IPS-15b (cell line): ENCODE measurements around the gene TRAPPC5.

Source experiments
- H3K27me3 ChIP-seq: one replicate; pipeline ENCODE4 v1.6.1; 2013; ENCODE audit warnings: low read length; ENCODE audit not compliant: control insufficient read depth, insufficient read depth
- H3K36me3 ChIP-seq: one replicate; pipeline ENCODE4 v1.6.1; 2013; ENCODE audit warnings: low read length; ENCODE audit not compliant: control insufficient read depth, insufficient read depth
- H3K4me1 ChIP-seq: one replicate; pipeline ENCODE4 v1.6.1; 2013; ENCODE audit warnings: mild to moderate bottlenecking, low read length; ENCODE audit not compliant: control insufficient read depth, insufficient read depth
- H3K4me3 ChIP-seq: one replicate; pipeline ENCODE4 v1.5.1; 2013; ENCODE audit warnings: low read depth, low read length
- H3K9ac ChIP-seq: one replicate; pipeline ENCODE4 v1.6.1; 2013; ENCODE audit warnings: low read depth, mild to moderate bottlenecking, low read length
- H3K9me3 ChIP-seq: one replicate; pipeline ENCODE4 v1.6.1; 2013; ENCODE audit warnings: mild to moderate bottlenecking, low read length; ENCODE audit not compliant: control insufficient read depth, insufficient read depth

TRAPPC5 gene

DNA sequence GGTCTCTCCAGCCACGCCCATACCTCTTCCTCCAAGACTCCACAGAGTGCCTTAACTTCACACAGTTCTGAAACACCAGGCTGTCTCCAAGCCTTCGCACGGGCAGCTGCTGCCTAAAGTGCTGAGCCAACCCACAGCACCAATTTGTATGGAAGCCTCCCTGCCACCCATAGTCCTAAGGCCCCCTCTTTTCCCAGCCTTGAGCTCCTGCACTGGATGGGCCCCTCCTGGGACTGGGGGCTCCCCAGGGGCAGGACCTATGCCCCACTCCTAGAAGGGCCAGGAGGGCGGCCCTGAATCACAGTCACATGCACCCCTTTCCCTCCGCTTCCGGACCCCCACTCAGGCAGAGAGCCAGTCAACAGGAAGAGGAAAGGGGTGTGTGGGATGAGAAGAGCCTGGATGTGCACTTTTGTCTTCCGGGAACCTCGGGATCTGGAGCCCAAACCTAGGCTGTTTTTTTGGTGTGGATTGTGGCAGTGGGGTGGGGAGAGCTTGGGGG lies 26.4 kb downstream of the TRAPPC5 start:
- Histone ChIP-seq H3K9me3 (no peaks in the 10 kb centered on the region), H3K27me3 (no peaks in the 10 kb centered on the region), H3K4me3 (no peak overlapping the region), H3K4me1 (no peaks in the 10 kb centered on the region), H3K36me3 (no peaks in the 10 kb centered on the region), H3K9ac (no peak overlapping the region)

DNA sequence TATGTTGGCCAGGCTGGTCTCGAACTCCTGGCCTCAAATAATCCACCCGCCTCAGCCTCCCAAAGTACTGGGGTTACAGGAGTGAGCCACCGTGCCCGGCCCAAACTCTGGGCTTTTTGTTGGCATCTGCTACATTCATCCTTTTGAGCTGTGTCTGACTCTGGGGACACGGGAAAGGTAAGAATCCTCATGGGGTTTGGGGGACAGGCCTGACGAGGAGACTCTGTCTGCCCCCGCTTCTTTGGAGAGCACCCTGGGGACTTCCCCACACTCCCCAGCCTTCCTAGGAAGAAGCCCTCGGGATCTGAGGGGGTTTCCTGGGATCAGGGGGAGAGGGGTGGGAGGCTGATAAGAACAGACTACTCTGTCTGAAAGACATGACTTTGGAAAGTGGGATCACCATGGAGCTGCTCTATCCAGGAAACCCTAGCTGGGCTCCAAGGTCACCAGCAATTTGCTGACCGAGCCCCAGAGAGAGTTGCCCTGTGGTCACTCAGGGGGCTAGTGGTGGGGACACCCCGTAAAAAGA lies 29.4 kb downstream of the TRAPPC5 start:
- H3K4me1 ChIP-seq: no peaks in the 10 kb centered on the region
- H3K9ac ChIP-seq: no peak overlapping the region
- no peaks in the 10 kb centered on the region for H3K27me3 ChIP-seq
- no peaks in the 10 kb centered on the region for H3K36me3 ChIP-seq
- no peak overlapping the region for H3K4me3 ChIP-seq
- no peaks in the 10 kb centered on the region for H3K9me3 ChIP-seq

DNA sequence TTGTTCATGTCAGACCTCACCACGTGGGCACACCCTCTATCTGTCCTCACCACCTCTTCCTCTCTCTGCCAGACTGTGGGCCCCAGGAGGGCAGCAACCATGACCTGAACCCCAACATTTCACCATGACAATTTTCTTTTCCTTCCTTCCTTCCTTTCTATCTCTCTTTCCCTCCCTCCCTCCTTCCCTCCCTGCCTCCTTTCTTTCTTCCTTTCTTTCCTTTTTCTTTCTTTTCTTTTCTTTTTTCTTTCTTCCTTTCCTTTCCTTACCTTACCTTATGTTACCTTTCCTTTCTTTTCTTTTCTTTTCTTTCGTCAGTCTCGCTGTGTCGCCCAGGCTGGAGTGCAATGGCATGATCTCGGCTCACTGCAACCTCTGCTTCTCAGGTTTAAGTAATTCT lies 30.0 kb downstream of the TRAPPC5 start:
- Histone ChIP-seq H3K9ac (no peak overlapping the region), H3K9me3 (no peaks in the 10 kb centered on the region), H3K4me3 (no peak overlapping the region), H3K27me3 (no peaks in the 10 kb centered on the region), H3K36me3 (no peaks in the 10 kb centered on the region), H3K4me1 (no peaks in the 10 kb centered on the region)

DNA sequence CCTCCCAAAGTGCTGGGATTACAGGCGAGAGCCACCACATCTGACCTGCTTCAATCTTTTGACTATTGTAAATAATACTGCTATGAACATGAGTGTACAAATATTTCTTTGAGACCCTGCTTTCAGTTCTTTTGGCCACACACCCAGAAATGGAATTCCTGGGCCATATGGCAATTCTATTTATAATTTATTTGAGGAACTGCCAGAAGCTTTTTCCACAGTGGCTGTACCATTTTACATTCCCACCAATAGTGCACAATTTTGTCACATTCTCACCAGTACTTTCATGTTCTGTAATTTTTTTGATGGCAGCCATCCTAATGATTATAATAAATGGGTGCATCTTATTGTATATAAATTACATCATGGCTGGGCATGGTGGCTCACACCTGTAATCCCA lies 35.0 kb downstream of the TRAPPC5 start:
- no peaks in the 10 kb centered on the region for H3K36me3 ChIP-seq
- H3K9me3 ChIP-seq: no peaks in the 10 kb centered on the region
- no peak overlapping the region for H3K4me3 ChIP-seq
- H3K9ac ChIP-seq: no peak overlapping the region
- H3K4me1 ChIP-seq: no peaks in the 10 kb centered on the region
- H3K27me3 ChIP-seq: no peaks in the 10 kb centered on the region

DNA sequence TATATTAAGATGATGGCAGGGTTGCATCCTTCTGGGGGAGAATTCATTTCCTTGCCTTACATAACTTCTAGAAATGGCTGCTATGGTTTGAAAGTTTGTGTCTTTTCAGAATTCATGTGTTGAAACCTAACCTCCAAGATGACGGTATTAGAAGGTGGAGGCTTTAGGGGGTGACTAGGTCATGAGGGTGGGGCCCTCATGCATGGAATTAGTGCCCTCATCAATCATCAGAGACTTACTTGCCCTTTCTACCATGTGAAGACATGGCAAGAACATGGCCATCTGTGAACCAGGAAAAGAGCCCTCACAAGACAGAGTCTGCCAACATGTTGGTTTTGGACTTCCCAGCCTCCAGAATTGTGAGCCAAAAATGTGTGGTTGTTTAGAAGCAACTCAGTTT lies 36.1 kb downstream of the TRAPPC5 start:
- Histone ChIP-seq H3K4me3 (no peak overlapping the region), H3K9ac (no peak overlapping the region), H3K9me3 (no peaks in the 10 kb centered on the region), H3K36me3 (no peaks in the 10 kb centered on the region), H3K4me1 (no peaks in the 10 kb centered on the region), H3K27me3 (no peaks in the 10 kb centered on the region)

DNA sequence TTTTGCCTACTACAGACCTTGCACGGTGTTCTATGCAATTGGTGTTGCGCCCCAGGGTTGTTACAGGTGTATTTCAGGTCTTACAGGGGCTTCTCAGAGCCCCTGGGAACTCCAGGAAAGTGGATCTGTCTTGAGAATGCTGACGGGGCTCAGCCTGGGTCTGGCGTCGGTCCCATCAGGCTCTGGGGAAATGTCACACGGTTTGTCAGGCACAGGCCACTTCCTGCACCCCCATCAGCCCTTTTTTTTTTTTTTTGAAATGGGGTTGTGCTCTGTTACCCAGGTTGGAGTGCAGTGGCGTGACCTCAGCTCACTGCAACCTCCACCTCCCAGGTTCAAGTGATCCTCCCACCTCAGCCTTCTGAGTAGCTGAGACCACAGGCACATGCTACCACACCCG lies 38.0 kb downstream of the TRAPPC5 start:
- H3K36me3 ChIP-seq: no peaks in the 10 kb centered on the region
- H3K9ac ChIP-seq: no peak overlapping the region
- H3K27me3 ChIP-seq: no peaks in the 10 kb centered on the region
- H3K4me3 ChIP-seq: no peak overlapping the region
- no peaks in the 10 kb centered on the region for H3K9me3 ChIP-seq
- no peaks in the 10 kb centered on the region for H3K4me1 ChIP-seq

DNA sequence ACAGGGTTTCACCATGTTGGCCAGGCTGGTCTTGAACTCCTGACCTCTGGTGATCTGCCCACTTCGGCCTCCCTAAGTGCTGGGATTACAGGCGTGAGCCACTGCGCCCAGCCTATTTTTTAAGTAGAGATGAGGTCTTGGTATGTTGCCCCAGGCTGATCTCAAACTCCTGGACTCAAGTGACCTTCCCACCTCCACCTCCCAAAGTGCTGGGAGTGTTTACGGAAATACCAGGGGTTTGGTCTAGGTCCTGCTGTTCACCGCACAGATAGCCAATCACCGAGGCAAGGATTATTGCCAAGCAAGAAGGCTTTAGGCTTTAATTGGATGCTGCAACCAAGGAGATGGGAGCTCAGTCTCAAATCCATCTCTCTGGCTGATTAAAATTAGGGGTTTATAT lies 39.7 kb downstream of the TRAPPC5 start:
- no peaks in the 10 kb centered on the region for H3K36me3 ChIP-seq
- H3K27me3 ChIP-seq: no peaks in the 10 kb centered on the region
- no peak overlapping the region for H3K4me3 ChIP-seq
- no peaks in the 10 kb centered on the region for H3K9me3 ChIP-seq
- H3K4me1 ChIP-seq: no peaks in the 10 kb centered on the region
- H3K9ac ChIP-seq: no peak overlapping the region

DNA sequence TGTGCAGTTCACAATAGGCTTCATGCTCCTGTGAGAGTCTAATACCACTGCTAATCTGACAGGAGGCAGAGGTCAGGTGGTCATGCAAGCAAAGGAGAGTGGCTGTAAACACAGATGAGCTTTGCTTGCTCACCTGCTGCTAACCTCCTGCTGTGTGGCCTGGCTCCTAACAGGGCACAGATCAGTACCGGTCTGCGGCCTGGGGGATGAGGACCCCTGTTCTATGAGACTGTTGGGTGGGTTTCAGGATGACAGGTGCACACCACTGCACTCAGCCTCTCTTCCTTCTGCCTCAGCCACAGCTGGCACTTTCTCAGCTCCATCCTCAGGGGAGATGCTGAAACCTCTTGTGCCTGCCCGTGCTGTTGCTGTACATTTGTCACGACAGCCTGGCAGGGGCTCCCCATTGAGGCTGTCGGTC lies 41.6 kb downstream of the TRAPPC5 start:
- H3K36me3 ChIP-seq: no peaks in the 10 kb centered on the region
- H3K9me3 ChIP-seq: no peaks in the 10 kb centered on the region
- no peaks in the 10 kb centered on the region for H3K4me1 ChIP-seq
- H3K9ac ChIP-seq: no peak overlapping the region
- H3K4me3 ChIP-seq: no peak overlapping the region
- no peaks in the 10 kb centered on the region for H3K27me3 ChIP-seq

DNA sequence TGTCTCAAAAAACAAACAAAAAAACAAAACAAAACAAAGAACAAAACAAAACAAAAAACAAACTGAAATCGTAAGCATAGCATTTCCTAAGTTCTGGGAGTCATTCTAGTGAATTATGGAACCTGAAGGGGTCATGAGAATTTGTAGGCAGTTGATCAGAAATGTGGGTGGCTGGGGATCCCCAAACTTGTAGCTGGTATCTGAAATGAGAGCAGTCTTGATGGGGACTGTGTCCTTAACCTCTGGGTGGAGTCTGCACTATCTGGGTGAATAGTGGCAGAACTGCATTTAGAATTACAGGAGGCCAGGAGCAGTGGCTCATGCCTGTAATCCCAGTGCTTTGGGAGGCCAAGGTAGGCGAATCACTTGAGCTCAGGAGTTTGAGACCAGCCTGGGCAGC lies 45.2 kb downstream of the TRAPPC5 start:
- H3K36me3 ChIP-seq: no peaks in the 10 kb centered on the region
- peaks cover 4% of the 10 kb centered on the region for H3K4me1 ChIP-seq
- H3K9ac ChIP-seq: no peak overlapping the region
- H3K27me3 ChIP-seq: peaks cover 28% of the 10 kb centered on the region
- no peaks in the 10 kb centered on the region for H3K9me3 ChIP-seq
- no peak overlapping the region for H3K4me3 ChIP-seq

DNA sequence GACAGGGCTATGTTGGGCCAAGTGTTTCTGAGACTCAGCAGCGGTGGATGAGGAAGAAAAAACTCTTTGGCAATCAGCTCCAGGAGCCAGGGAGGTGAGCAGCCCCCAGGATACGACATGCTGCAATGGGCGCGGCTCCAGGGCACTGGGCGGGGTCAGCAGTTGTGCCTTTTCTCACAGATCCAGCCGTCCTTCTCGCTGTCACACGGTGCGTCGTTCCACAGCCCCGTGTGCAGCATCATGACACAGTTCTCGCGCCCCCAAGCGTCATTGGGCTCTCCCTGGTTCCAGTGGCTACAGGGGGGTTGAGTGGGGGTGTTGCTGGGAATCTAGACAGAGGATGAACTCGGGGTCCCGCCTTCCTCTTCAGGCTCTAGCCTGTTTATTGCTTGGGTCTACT lies 48.6 kb downstream of the TRAPPC5 start:
- Histone ChIP-seq H3K4me3 (peak overlapping the region; percentile 76), H3K4me1 (peaks cover 4% of the 10 kb centered on the region), H3K9ac (no peak overlapping the region), H3K9me3 (no peaks in the 10 kb centered on the region), H3K36me3 (no peaks in the 10 kb centered on the region), H3K27me3 (peaks cover 46% of the 10 kb centered on the region)

DNA sequence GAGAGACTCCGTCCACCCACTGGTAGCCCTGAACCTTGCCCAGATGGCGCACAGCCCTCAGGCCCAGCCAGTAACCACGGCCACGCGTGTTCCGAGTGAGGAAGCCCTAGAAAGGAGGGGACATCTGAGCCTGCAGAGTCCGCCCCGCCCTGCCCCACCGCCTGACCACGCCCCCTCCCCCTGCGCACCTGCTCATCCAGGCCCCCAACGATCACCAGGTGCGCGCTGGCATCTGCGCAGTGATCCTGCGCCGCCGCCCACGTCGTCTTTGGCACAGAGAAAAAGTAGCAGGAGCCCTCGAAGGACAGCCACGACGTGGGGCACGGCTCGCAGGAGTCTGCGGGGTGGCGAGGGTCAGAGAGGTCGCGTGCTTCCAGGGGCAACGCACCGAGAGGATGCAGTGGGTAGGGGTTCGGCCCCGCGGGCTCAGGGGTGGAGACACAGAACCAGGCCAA lies 49.2 kb downstream of the TRAPPC5 start:
- Histone ChIP-seq H3K9ac (no peak overlapping the region), H3K4me3 (peak overlapping the region; percentile 76), H3K27me3 (peaks cover 49% of the 10 kb centered on the region)

DNA sequence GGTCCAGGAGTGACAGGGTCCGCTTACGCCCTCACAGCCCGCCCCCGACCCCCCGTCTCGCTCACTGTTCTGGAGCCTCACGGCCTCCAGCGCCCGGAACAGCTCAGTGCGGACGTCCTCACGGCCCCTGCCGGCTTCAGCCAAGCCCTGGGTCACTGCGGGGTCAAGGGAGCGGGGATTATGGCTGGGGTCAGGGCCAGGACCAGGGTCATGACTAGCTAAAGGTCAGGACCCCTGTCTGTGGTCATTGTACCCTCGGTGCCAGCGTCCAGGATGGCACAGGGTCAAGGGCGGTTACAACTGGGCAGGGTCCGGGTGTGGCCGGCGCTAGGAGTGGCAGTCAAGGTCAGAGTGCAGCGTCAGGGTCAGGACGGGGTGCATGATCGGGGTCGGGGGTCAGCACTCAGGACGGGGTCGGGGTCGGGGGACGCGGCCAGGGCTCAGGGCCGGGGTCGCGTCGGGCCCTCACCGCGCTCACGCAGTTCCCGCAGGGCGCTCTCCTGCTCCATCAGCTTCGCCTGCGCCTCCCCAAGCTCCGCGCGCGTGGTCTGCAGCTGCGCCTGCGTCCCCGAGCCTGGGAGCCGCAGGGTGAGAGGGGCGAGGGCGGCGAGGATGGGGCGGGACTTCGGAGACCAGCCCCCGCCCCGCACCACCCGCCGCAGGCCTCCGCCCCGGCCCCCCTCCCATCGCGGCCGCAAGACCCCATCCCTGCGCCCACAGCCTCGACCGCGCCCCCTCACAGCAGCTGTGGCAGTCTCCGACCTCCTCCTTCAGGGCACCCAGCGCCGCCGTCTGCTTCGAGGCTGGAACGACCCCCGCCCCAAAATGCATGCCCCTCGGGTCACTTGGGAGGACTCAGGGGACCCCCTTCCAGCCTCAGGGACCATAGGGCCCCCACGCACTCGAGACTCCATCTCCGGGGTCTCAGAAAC lies 49.9 kb downstream of the TRAPPC5 start:
- no peaks in the 10 kb centered on the region for H3K36me3 ChIP-seq
- no peaks in the 10 kb centered on the region for H3K9me3 ChIP-seq
- peak overlapping the region; percentile 76 for H3K4me3 ChIP-seq
- peaks cover 4% of the 10 kb centered on the region for H3K4me1 ChIP-seq
- peaks cover 52% of the 10 kb centered on the region for H3K27me3 ChIP-seq
- H3K9ac ChIP-seq: no peak overlapping the region

More for the DNA sequence above, 49.2 kb downstream of the TRAPPC5 start:
- no peaks in the 10 kb centered on the region for H3K9me3 ChIP-seq
- peaks cover 4% of the 10 kb centered on the region for H3K4me1 ChIP-seq
- H3K36me3 ChIP-seq: no peaks in the 10 kb centered on the region
